H1 (cell line): ENCODE data around the gene SHMT2.

Experiments used
- BRCA1 ChIP-seq: IDR thresholded peaks from 2 replicates; pipeline ENCODE4 v1.6.1; 2012; ENCODE audit warnings: low read depth, low read length, improper control_type of control experiment
- CTCF ChIP-seq, 3 experiments: IDR thresholded peaks; 1 replicate in 2 of 3; 2 replicates in 1 of 3; pipeline versions ENCODE4 v1.5.1 to v1.6.1; 2011; ENCODE audit warnings: low read length in 3 of 3, mild to moderate bottlenecking in 3 of 3, inconsistent platforms in 2 of 3, low read depth in 1 of 3, moderate library complexity in 1 of 3; ENCODE audit not compliant: insufficient read depth in 1 of 3; ENCODE audit errors: control extremely low read depth in 1 of 3
- EP300 ChIP-seq, 2 experiments: IDR thresholded peaks; 1 replicate in 1 of 2; 2 replicates in 1 of 2; pipeline ENCODE4 v1.6.1; 2011 to 2012; ENCODE audit warnings: low read depth in 2 of 2, low read length in 2 of 2, mild to moderate bottlenecking in 2 of 2, borderline replicate concordance in 1 of 2, inconsistent platforms in 1 of 2, moderate library complexity in 1 of 2
- GTF2F1 ChIP-seq: IDR thresholded peaks from 2 replicates; pipeline ENCODE4 v1.6.1; 2012; ENCODE audit warnings: low read depth, low read length, improper control_type of control experiment, borderline replicate concordance
- HDAC6 ChIP-seq: IDR thresholded peaks from one replicate; pipeline ENCODE4 v1.7.1; 2012; ENCODE audit warnings: low read depth, mild to moderate bottlenecking, inconsistent platforms, low read length, moderate library complexity
- KDM1A ChIP-seq: fragments of 200-600, 300-600 bp; sonication (generic); IDR thresholded peaks from 2 replicates; pipeline ENCODE4 v1.7.1; 2016; ENCODE audit warnings: mild to moderate bottlenecking, low read length, borderline replicate concordance
- POLR2AphosphoS5 ChIP-seq: IDR thresholded peaks from 2 replicates; pipeline ENCODE4 v1.6.1; 2011; ENCODE audit warnings: low read depth, low read length
- TEAD4 ChIP-seq: IDR thresholded peaks from 2 replicates; pipeline ENCODE4 v1.6.1; 2012; ENCODE audit warnings: low read depth, low read length, inconsistent platforms, mixed read lengths

GRCh38 chr12:57183939-57184725 lies 45.4 kb upstream of the SHMT2 start:
- no peak for TF ChIP-seq CTCF (IDR thresholded peaks at IDR 0.05; ENCODE audit: control extremely low read depth in 1 of 3, insufficient read depth in 1 of 3, low read depth in 1 of 3, low read length in 3 of 3)
- TF ChIP-seq GTF2F1, result no peak
- TF ChIP-seq POLR2AphosphoS5, result no peak
- TF ChIP-seq BRCA1, result no peak
- no peak for TF ChIP-seq EP300 (IDR thresholded peaks at IDR 0.05; ENCODE audit: borderline replicate concordance in 1 of 2, low read depth in 2 of 2, low read length in 2 of 2)
- TF ChIP-seq TEAD4, result no peak
- TF ChIP-seq KDM1A, result no peak
- no peak for TF ChIP-seq HDAC6
